CD4-positive, alpha-beta T cell treated with Interleukin-15 for 4 hours (primary cell): ENCODE results near the gene KAT6B.
"Not testable (repeated sequence)": the region's sequence is repeated elsewhere in the genome, so short reads cannot be mapped to it uniquely, and the experiment has no call there.

Source experiments
- DNase-seq: peaks from one replicate; pipeline ENCODE4 v3.0.0-alpha.2; 2020; ENCODE audit warnings: low spot score

KAT6B gene

GRCh38 chr10:74891053-74891452 is 64.7 kb downstream of the KAT6B start:
- DNase-seq: no peak

DNA sequence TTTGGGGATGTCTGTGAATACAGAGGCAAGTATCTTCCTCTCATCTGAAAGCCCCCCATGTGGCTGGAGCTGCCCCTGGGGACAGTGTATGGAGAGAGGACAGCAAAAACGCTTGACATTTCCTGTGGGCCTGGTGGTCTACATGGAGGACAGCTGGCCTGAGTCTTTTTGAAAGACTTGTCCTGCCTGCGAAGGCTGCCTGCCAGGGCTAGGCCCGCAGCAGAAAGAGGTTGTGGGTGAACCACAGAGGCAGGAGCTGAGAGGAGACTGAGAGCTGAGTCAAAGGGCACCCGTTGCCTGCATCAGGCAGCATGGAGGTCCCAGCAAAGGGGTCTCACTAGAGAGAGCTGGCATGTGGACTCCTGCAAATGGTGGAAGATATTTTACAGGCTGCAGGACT is 66.4 kb downstream of the KAT6B start:
- DNase-seq: no peak

GRCh38 chr10:74893329-74893728 is 66.9 kb downstream of the KAT6B start:
- DNase-seq: not testable (repeated sequence)

DNA sequence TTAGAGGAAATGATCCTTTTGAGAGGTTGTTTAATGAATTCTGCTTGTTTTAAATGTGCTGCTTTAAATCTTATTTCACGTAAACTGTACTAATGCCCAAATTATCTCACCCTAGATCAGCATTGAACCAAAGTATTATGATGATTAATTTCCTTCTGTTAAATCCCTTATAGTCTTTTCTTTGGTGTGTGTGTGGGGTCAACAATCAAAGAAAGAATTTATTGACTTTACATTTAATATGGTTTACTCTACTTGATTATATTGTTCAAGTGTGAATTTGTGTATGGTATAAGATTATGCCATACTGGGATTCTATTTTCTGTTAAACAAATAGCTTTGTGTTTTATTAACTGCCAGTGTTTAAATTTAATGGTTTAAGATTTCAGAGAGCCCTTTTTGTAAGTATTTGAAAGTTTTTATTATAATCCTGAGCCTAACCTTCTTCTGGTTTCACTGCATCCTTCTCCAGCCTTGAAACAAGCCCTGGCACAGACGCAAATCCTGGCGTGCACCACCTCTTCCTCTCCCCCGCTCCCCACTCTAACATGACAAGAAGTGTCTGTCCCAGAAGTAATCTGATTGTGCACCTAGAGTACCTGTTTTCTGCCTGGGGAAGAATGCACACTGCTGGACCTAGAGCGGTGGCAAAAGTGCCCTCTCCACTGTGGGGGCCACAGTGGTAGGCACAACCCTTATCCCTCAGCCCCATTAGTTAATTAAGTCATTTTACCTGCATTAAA is 70.6 kb downstream of the KAT6B start:
- DNase-seq: no peak

DNA sequence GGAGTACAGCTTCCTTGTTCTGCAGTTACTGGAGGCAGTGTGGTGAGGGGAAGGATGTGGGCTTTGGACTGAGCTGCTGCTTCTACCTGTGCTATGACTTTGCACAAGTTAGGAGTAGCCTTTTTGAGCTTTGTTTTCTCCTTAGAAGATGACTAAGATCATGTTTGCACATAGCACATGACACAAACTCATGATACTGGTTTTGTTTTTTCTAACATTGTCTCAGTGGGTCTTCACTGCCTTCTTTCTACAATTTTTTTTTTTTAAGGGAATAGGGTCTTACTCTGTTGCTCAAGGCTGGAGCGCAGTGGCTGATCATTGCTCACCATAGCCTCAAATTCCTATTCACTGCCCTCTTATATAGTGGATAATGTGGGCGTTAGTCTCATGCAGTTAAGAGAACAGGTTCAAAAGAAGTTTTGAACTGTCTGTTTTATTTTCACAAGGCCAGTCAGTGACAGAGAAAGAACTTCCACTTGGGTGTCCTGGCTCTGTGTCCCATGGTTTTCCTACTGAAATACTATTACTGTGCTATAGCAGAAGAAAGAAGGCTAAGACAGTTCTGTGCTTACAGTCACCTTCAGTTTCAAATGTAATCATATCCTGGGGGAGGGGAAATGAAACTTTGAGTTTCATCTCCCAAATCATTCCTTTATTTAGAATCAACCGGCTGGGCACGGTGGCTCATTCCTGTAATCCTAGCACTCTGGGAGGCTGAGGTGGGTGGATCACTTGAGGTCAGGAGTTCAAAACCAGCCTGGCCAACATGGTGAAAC is 72.0 kb downstream of the KAT6B start:
- peak; percentile 24 for DNase-seq

- peak; percentile 25 for DNase-seq
These were observed 73.9 kb downstream of the KAT6B start for GRCh38 chr10:74900297-74900696.

GRCh38 chr10:74901301-74901700 is 74.9 kb downstream of the KAT6B start:
- no peak for DNase-seq

- no peak for DNase-seq
These were observed 75.6 kb downstream of the KAT6B start for GRCh38 chr10:74901867-74902450.

DNA sequence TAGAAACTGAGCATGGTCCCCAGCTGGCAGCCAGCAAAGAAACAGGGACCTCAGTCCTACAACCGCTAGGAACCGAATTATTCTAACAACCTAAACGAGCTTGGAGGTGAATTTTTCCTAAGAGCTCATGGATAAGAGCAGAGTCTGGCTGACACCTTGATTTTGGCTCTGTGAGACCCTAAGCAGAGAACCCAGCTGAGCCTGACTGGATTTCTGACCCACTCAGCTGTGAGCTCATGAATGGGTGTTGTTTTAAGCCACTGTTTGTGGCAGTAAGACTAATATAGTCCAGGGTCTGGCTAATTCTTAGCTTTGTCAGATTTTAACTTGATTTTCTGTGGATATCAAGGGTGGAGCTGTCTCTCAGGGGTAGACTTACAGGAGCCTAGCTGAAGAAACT is 77.1 kb downstream of the KAT6B start:
- DNase-seq: no peak

DNA sequence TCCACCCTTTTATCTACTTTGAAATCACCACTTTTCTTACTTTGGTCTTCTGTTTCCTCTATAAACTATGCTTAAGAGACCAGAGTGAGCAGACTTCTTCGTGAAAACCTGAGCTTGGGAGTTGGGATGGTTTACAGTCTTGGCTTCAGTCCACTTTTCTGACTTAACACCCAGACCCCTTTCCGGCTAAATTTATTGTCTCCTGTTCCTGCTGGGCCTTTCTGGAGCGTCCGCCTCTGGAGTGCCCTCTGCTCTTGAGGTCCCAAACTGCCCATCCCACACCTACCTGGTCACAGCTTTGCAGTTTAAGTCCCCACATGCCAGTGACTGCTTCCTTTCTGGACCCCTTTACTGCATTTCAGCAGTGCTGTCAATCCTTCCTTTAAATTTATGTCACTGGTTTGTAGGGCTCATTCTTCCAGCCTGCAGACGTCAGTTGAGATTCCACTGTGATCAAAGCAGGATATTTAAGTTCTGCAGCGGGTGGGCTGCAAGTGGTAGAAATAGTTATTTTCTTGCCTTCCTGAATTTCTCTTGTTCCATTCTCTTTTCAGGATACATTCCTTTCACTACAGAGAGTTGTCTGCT is 80.3 kb downstream of the KAT6B start:
- no peak for DNase-seq

DNA sequence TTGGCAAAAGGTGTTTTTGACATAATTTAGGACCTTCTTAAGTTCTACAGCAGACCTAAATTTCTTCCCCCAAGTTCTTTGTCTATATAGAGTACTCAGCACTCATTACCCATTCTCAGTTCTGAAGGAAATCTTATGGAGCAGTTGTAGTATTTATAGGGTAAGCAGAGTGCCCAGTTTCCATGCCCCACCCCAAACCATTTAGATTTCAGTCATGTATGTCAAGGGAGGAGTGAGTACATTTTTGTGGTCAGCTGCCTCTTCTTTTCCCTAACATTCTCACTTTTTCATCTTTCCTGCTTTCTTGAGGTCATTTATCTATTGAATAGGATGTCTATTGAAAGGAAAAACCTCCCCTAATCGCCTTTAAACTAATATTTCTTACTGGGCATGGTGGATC is 83.3 kb downstream of the KAT6B start:
- no peak for DNase-seq

DNA sequence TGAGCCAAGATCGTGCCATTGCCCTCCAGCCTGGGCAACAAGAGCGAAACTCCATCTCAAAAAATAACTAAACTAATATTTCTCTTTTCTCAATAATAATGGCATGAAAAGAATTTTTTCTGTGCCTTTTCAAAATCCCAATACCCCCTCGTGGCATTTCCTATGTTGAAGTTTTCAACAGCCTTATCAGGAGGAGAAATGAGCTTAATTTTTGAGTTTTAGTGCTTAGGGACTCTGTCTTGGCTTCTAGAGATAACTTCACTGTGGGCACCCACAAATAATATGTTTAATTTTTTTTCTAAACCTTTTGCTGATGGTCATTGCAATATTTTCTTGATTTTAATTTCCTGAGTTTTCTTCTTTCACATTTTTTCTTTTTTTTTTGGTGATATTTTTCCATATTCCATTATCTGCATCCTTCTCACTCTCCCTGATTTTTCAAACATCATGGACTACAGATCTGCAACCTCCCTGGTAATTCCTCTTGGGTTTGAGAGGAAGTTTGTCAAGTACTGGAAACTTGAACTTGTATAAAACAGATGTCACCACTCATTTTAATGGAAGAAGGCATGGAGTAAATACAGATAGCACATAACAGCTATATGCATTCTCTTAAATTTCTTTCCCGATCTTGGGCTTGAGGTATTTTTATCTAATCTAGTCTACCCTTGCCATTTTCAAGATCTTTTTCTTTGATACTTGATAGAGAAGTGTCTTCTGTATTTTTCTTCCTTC is 84.0 kb downstream of the KAT6B start:
- DNase-seq: no peak

DNA sequence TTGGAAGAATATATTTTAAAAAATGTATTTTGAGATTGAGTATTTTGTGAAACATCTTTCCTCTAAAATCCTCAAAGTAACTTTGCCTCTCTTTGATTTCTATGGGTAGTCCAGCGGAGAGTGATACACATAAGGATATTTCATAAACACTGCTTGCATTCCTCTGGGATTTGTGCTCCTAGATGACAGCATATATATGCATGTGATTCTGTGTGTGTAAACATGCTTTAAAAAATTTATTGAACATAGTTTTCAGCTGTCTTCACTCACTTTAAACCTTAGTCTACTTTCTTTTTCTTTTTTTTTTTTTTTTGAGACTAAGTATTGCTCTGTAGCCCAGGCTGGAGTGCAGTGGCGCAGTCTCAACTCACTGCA is 84.6 kb downstream of the KAT6B start:
- no peak for DNase-seq

DNA sequence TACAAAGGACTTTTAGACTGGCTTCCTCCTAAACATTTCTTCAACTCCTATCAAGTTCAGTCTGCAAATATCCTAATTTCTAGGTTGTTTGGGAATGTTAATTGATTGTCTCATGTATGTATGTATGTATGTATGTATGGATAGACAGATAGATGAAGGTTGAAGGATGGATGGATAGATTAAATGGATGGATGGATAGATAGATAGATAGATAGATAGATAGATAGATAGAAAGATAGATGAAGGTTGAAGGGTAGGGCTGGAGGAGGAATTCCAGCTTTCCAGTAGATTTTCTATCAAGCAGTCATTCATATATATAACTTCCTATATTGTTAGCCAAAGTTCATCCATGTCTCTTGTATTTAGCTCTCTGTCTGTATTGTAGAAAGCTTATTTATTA is 85.8 kb downstream of the KAT6B start:
- no peak for DNase-seq

GRCh38 chr10:74912682-74913081 is 86.3 kb downstream of the KAT6B start:
- DNase-seq: no peak

GRCh38 chr10:74913377-74913979 is 87.1 kb downstream of the KAT6B start:
- no peak for DNase-seq

- no peak for DNase-seq
These were observed 89.9 kb downstream of the KAT6B start for GRCh38 chr10:74916283-74916682.

DNA sequence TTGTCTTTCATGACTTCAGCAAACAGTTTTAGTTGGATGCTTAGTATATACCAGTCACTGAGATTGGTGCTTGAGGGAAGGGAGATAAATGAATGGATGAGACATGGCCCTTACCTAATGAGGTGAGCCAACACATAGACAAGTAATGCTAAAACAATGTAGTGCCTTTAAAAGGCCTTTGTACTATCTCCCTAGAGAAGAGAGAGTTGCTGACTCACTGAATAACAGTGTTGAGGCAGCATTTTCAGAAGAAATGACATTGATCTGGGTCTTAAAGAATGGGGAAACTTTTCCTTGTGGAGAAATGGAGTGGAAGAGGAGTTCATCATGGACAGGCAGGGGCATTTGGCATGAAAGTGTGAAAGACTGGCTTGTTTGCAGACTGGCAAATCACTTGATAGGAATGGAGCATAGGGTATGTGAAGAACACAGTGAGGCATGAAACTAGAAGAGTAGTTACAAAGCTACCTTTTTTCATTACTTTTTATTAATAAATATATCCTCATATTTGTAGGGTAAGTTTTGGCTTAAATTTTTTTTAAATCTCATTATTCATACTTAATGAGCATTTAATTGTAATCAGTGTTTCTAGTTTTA is 91.2 kb downstream of the KAT6B start:
- DNase-seq: no peak

GRCh38 chr10:74919671-74920070 is 93.3 kb downstream of the KAT6B start:
- DNase-seq: no peak

- not testable (repeated sequence) for DNase-seq
These were observed 94.7 kb downstream of the KAT6B start for GRCh38 chr10:74921070-74921469.

DNA sequence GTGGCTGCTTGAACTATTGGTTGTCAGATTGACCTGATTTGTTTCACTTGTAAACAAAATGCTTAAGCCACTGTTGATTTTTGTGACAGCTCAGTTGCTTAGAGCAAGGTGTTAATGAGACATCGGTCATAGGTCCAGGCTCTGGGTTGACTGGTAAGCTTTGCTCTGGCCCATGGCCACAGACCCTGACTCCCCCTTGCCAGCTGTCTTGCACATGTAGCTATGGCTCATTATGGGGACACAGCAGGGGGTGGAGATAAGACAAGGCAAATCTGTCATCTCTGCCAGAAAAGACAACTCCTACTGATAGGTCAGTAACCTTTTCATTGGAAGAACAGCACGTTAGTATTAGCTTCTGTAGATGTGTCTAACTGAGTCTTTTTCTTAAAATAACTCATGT is 95.3 kb downstream of the KAT6B start:
- no peak for DNase-seq
